OCI-LY7 (cell line): ENCODE measurements around the gene MPP4.

ENCODE experiments used
- EZH2phosphoT487 ChIP-seq: fragments of 200-600 bp; sonication (generic); IDR thresholded peaks from 2 replicates; pipeline ENCODE4 v1.6.1; 2018; ENCODE audit warnings: low read depth, borderline replicate concordance, mild to moderate bottlenecking, mixed run types, antibody characterized with exemption, low read length, moderate library complexity, mixed read lengths
- TF ChIP-seq, protein P1 (sequence below): fragments of 200-600 bp; sonication (generic); conservative IDR thresholded peaks from 2 replicates; pipeline ENCODE4 v1.5.1; 2014; ENCODE audit warnings: mild to moderate bottlenecking, antibody characterized with exemption, low read length, moderate library complexity, mixed read lengths

DNA sequence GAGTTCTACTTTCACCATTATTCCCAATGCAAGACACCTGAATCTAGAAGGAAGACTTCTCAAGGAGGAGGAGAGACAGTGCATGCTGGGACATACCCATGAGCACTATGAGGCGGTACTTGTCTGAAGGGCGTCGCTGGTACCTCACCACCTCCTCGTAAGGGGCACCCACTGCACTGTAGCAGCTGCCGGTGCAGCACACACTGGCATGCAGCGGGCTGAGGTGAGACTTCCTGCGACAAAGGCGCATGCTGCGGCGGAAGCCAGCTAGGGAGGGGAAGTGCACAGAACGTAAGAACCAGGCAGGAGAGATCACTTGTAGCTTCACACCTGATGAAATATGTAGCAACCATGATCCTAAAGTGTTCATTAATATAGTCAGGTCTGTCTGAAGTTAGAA lies 42.3 kb downstream of the MPP4 start:
- TF ChIP-seq, protein P1, sequence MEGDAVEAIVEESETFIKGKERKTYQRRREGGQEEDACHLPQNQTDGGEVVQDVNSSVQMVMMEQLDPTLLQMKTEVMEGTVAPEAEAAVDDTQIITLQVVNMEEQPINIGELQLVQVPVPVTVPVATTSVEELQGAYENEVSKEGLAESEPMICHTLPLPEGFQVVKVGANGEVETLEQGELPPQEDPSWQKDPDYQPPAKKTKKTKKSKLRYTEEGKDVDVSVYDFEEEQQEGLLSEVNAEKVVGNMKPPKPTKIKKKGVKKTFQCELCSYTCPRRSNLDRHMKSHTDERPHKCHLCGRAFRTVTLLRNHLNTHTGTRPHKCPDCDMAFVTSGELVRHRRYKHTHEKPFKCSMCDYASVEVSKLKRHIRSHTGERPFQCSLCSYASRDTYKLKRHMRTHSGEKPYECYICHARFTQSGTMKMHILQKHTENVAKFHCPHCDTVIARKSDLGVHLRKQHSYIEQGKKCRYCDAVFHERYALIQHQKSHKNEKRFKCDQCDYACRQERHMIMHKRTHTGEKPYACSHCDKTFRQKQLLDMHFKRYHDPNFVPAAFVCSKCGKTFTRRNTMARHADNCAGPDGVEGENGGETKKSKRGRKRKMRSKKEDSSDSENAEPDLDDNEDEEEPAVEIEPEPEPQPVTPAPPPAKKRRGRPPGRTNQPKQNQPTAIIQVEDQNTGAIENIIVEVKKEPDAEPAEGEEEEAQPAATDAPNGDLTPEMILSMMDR: no peak
- no peak for TF ChIP-seq EZH2phosphoT487
